CD4-positive, alpha-beta T cell treated with Interleukin-6 for 4 hours (primary cell): Measurements from ENCODE around the gene ELAVL2.

Experiments
- DNase-seq: peaks from one replicate; pipeline ENCODE4 v3.0.0-alpha.2; 2020; ENCODE audit warnings: mixed read lengths

The ELAVL2 gene

DNA sequence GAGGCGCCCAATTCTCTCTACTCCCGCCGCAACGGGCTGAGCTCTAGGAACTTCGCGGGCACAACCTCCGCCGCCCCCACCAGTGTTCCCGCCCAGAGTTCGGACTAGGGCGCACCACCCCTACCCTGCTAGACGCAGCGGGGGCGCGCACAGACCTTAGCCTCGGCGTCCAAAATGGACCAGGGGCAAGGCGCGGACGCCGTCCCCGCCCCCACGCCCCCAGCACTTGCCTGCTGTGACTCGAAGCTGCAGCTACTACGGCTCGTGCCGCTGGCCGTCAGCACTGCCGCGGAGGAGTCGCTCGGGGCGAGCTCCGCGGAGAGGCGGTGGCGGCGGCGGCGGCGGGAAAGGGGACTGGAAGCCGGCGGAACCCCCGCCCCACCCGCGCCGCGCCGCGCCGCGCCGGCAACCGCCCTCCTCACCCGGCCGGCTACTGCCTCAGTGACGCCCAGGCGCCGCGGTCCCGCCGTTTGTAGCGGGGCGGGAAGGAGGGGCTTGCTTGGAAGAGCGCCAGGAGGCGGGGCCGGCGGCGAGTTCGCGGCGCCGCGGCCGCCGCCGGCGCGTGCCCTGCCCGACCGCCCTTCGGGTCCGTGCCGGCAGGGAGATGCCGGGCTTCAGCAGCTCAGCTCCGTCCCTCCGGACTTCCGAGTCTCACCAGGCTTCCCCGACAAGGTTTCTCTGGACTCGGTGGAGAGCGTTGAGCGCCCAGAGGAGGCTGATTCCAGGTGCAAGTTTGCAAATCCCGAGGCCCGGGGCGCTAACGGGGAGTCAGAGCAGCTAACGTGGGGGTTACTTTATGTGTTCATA, 4.5 kb downstream of the ELAVL2 start:
- DNase-seq, result no peak

DNA sequence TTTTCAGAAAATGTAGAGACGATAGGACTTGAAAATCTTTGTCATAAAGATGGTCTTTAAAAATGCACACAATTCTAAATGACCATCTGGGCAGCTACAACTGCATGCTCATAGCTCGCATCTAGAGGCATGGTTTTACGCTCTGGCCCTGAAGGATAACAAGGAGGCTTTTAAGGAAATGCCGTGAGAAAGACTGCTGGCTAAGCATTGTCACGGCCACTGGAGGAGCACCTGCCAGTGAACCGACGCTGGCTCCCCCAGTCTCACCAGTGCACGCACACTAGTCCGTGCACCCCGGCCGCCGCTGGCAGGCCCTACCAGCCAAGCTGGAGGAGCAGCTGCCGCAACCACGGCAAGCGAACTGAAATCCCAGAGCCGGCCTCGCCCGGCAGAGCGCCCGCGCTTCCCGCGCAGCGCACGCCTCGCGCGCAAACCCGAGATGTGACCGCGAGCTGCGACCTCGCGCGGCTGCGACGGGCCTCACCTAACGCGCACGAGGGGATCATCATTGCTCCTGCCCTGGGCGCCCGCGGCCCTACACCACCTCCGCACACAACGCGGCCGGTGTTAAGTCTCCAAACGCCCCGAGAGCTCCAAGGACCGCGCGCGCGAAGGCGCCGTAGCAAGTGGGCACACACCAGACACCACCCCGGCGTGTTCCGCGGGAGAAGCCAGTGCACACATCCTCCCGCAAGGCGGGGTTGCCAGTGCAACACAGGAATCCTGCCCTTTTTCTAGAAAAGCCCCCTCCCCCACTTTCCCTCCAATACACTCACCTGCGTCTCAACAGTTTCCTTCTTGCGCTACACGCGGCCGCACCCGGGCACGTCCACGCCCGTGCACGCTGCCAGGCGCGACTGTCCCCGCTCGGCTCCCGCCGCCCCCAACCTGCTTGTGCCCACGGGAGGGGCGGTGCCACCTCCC, 5.3 kb downstream of the ELAVL2 start:
- DNase-seq, result no peak

DNA sequence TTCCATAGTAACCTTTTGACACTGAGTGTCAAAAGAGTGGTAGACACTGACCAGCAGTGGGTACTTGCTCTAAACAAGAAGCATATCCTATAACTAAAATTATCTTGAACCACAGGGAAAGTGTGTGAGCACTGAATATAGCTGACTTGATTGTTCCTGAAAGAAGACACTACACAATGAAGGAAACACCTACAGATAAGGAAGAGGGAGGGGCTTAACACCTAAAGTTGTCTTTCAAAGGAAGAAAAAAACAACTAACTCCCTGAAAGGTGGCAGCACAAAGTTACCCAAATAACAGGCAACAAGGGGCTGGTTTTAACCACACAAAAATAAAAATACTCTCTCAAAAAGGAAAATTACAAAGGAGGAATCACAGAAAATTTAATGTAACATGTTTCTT, 6.6 kb downstream of the ELAVL2 start:
- DNase-seq, result no peak

- no peak for DNase-seq
Observed at GRCh38 chr9:23814243-23814642, 11.8 kb downstream of the ELAVL2 start.

GRCh38 chr9:23812673-23813072, 13.4 kb downstream of the ELAVL2 start:
- no peak for DNase-seq

DNA sequence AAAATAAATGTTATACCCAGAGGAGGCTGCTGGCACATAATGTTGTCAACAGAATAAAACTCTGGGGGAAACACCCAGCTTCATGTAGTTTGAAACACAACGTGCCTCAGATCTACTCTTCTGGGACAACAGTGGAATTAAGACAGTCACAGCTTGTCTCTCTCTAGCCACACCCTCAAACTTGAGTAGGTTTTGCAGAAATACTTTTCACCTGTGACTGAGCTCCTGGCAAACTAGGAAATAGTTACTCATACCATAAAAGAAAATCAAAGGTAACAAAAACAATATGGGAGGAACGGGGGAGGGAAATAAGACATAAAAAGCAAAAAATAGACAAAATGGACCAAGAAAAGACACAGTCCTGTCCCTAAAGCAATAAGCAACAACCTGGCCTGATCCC, 14.4 kb downstream of the ELAVL2 start:
- DNase-seq, result no peak

DNA sequence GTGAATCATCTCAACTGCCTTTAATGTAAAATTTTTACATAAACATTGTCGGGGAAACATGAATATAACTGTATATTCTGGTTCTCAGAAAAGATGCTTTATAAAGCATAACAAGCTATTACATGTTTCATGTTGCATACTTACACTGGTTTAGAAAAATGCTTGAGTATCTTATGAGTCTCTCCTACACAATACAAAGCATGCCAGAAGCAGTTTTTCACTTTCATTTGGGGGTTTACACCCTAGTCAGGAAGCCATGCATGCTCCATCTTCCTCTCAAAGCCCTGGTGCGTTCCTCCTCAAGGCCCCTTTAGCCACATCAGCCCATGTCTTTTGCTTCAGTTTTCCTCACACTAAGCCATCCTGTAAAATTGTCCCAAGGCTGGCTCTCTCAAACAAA, 22.8 kb downstream of the ELAVL2 start:
- no peak for DNase-seq

DNA sequence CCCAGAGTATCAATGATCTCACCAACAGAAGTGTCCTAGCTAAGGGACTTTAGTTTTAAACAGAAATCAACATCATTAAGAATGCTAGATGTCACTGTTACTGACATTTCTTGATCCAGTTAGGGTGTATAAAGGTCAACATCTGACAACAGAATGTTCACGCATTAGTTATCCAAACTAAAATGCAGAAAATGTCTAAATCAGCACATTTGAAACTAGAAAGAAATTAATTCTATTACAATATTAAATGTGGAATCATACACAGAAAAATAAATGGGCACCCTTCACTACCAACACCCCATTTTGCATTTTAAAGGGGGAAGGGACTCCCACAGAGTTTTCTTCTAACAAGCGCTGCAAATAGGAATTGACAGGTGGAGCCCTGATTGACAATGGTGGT, 24.5 kb downstream of the ELAVL2 start:
- no peak for DNase-seq

- DNase-seq, result no peak
Observed at GRCh38 chr9:23799521-23799920, 26.5 kb downstream of the ELAVL2 start.

DNA sequence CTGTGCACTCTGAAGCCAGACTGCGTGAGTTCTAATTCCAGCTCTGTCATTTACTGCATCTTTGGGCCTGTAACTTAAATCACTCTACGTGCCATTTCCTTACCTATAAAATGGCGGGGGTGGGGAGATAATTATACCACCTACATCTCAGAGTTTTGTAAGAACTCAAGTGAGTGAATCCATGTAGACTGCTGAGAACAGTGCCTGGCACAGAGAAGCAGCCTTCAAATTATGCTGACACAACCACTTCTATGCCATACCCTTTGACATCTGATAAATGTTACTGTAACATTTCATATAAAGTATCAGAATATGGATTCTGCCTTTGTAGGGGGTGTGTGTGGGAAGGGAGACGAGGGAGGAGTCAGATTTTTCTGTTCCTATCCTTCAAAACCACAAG, 27.7 kb downstream of the ELAVL2 start:
- DNase-seq, result no peak

DNA sequence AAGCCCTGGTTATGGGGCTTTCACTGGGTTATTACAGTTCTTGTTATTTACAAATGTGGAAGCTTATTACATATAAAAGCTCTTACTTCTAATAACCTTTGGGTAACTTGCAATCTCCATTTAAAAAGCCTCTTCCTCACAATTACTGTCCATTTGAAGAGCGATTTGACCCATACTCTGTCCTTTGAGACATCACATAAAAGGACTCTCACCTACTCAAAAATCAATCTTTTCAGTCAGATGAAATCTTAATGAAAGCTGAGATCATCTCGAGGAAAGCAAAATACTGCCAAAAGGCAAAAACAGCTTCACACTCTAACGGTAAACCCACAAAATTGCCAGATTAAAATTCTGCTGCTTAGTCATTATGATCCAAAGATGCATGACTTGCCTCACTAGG, 29.8 kb downstream of the ELAVL2 start:
- DNase-seq, result no peak

DNA sequence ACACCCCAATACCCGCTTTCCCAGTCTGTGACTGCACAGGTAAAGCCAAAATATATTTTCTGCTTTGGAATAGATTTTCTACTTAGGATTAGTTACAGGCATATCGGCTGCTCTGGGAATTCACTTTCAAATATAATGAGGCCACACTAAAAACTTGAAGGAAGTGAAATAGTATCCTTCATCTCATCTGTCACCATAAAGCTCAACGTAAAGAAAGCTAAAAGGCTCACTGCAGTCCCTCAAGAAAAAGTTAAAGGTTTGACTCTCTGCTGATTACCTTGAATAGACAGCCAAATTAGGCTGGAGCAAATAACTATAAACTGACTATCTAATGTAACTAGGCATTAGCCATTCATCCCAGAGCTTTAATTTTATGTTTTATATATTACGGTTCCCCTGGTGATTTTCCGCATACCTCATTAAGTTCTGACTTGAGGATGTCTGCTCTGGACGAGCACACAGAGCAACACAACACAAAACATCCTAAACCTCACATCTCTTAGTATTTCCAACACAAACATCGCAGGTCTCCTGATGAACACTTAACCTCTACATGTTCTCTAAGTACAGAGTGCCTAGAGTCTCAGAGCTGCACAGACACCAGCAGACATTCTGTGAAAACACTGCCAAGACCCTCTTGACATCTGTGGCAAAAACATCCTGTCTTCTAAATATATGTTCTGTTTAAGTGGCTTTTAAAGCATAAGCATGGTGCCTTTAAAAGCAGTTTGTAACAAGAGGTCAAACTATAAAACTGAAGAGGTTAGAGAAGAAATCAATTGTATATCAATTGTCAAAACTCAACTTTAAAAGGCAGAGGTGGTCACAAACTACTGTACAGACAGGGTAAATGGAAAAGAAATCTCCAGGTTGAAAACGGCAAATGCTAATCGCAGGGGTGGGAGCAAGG, 35.4 kb downstream of the ELAVL2 start:
- DNase-seq, result no peak

DNA sequence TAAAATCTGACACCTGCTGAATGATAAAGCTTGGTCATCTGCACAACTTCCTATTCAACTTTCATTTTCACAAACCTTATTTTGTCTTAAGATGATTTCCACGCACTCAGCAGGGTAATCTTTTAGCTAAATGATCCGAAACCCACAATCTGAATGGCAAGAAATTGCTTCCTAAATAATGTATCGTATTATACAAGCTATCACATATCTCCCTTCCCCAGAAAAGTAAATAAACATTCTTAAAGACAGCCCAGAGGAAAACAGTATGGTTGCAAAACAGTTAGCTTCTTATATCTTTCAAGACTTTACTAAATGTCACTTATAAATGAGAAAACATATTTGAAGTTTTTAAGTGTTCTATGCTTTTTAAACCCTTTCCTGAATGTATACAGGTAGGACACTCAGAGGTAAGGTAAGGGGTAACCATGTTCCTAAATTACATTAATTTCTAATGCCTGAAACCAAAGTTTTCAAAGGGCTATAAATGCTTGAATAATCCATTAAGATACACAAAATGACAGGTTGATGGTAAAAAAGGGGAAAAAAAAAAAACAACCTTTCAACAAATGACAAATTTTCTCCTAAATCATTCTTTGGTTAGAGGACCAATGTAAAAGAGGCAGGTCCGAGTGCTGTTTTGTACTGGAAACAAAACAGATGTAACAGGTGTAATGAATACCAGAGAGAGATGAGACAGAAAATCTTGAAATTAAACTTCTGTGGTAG, 36.3 kb downstream of the ELAVL2 start:
- DNase-seq, result no peak

DNA sequence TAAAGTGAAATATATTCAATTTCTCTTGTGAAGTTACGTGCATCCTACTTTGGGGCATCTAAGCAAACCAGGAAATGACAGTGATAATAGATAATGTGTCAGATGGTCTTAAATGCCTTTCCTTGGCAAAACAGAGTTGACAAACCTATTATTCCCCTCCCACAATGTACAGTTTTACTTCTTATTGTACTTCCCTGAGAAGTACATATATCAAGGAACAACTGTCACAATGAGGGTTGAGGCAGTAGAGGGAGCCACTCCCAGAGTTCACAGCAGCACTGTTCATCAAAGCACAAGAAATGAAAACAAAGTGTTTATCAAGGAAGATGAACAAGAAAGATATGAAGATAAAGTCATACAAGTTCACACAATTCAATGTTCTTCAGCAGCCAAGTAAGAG, 41.1 kb downstream of the ELAVL2 start:
- no peak for DNase-seq

DNA sequence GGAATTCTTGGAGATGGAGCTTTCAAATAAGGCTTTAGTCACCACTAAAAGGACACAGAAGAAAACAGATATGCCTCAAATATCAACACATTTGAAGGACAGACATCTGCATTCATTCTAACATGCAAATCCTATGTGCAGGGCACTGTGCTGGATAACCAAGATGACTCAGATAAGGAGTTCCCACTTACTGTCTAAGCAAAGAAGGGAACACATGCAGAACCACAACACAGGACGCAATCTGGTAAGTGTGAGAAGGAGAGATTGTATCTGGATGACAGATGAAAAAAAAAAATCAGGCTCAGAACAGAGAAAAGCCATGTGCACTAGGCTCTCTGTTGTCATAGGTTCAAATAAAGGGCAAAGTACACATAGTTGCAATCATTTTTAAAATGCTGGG, 42.5 kb downstream of the ELAVL2 start:
- no peak for DNase-seq

DNA sequence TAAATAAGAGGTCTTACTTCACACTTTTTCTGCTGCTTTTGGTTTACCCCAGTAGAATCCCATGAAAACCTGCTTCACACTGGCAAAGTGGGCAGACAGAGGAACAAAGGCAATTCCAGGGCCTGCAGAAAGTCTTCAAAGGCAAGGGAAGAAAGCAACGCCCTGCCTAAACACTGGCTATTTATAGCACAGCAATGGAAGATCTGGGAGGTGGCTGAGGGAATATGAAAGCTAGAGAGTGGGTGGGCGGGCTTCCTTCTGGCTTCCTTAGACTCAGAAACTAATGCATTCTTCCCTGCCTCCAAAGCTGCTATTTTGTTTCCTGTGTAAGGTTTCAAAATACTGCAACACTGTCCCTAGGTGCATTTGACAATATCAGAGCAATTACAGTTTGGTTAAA, 46.8 kb downstream of the ELAVL2 start:
- no peak for DNase-seq

DNA sequence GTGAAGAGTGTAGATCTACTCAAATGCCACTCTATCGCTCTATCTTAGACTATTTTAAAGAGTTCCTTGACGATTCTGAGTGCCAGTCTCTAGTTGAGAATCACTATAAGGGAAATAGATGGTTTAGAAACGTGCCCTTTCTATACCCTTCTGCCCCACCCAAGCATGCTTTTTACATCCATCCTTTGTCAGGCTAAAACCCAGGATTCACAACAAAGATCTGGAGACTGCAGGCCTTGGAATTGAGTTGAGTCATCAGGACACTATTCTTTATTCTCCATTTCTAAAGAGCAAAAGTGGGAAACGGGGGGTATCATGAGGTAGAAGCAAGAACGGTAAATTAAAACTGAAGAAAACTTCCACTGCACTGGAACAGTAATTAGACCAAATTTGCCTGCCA, 48.7 kb downstream of the ELAVL2 start:
- DNase-seq, result no peak

GRCh38 chr9:23775549-23775948, 50.5 kb downstream of the ELAVL2 start:
- DNase-seq, result no peak

DNA sequence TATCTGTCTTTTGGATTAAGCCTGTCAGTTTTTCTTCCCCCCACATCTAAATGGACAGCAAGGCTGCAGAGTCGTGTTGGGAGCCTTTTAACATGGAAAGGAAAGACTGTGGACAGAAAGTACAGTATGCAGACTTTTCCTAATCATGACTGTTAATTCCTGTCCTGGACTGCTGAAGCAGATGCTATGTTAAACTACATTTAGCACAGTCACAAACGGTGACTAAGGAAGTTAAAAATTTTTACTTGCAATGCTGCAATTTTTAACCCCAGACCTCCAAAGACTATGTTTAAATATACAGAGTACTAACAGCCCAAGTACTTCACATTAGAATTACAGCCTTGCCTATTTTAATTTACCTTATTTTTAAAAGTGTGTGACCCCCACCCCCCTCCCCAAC, 51.8 kb downstream of the ELAVL2 start:
- DNase-seq, result no peak

- DNase-seq, result no peak
Observed at GRCh38 chr9:23772385-23772783, 53.7 kb downstream of the ELAVL2 start.

DNA sequence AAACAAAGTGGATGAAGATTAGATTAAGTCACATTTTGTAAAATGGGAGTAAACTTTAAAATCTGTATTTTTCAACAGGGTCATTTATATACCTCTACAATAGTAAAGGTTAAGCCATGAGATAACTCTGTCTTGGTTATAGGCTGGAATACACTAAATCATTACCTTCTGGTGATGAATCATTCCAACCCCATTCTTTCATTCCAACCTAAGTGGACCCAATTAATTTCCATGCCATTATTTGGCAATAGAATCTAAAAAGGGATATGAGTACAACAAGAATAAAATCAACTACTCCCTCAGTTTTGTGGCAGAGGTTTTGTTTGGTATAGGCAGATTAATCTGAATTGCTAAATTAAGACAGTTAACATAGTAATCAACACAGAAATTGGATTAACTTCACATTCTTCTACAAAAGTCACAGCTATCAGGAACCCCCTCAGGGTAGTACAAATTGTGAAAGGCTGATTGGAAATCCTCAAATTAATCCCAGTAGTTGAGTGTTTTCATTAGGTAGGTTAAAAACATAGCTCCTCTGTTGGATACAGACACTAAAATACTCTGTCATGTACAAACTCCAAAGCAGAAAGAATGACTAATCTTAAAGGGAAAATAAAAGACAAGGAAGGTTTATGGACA, 54.2 kb downstream of the ELAVL2 start:
- no peak for DNase-seq
